Measurements from ENCODE around the gene COL4A6. TPM values are rescaled to one million over a fixed set of nuclear protein-coding genes. Genes with fewer than 3 reads are reported as not detected.
"Not testable (repeated sequence)": the region's sequence is repeated elsewhere in the genome, so short reads cannot be mapped to it uniquely, and the experiment has no call there.

Gene COL4A6
- polyA plus RNA-seq (2013, experiment 1 of 2), result 3.4 TPM
- 3.0 TPM for polyA plus RNA-seq (2013, experiment 2 of 2)

GRCh38 chrX:108438110-108438623, at the start of gene COL4A6:
TSS of gene COL4A6 (minus strand) at chrX:108438422. CDS start at chrX:108438196, 226 bp downstream.
- H3K4me3 ChIP-seq (ENCODE audit: low read length), result peak within 1 kb of the TSS; percentile 78
- peak within 1 kb of the TSS; percentile 78 for H3K9ac ChIP-seq (ENCODE audit: low read length)
- H4K8ac ChIP-seq (ENCODE audit: low read depth, low read length), result no peak within 1 kb of the TSS
- H4K5ac ChIP-seq (ENCODE audit: low read length), result no peak within 1 kb of the TSS
- H2AK5ac ChIP-seq (ENCODE audit: low read length), result no peak within 1 kb of the TSS
- no peak within 1 kb of the TSS for H3K23ac ChIP-seq (ENCODE audit: low read length)
- DNase-seq, result peak; percentile 77
- no peak within 1 kb of the TSS for H2BK120ac ChIP-seq (ENCODE audit: low read depth, low read length)
- peaks cover 7% of the 10 kb centered on the region for H3K79me2 ChIP-seq (ENCODE audit: control insufficient read depth, insufficient read depth, low read length)
- no peaks in the 10 kb centered on the region for H3K79me1 ChIP-seq (ENCODE audit: low read length)
- H3K56ac ChIP-seq (ENCODE audit: low read length), result peak within 1 kb of the TSS; percentile 83
- H3K4me1 ChIP-seq (ENCODE audit: control insufficient read depth, low read depth, low read length), result no peaks in the 10 kb centered on the region
- peak within 1 kb of the TSS; percentile 32 for H3K18ac ChIP-seq (ENCODE audit: low read length)
- H3K4ac ChIP-seq (ENCODE audit: low read depth, low read length), result peak within 1 kb of the TSS; percentile 45
- no peak within 1 kb of the TSS for H3K27ac ChIP-seq (ENCODE audit: low read depth, low read length)
- no peaks in the 10 kb centered on the region for H3K27me3 ChIP-seq (ENCODE audit: insufficient read depth, low read length, poor library complexity)
- H3K36me3 ChIP-seq (ENCODE audit: control insufficient read depth, insufficient read depth, low read length), result no peaks in the 10 kb centered on the region
- no CpG with 5 or more reads among the region's 16 CpGs for WGBS (ENCODE audit: extremely low coverage, insufficient coverage, low lambda C conversion rate)
- no peak within 1 kb of the TSS for H2BK5ac ChIP-seq (ENCODE audit: low read length)
- H3K4me2 ChIP-seq (ENCODE audit: low read length), result peak within 1 kb of the TSS; percentile 61
- no peak within 1 kb of the TSS for H2BK15ac ChIP-seq (replicated peaks; ENCODE audit: low read depth)

DNA sequence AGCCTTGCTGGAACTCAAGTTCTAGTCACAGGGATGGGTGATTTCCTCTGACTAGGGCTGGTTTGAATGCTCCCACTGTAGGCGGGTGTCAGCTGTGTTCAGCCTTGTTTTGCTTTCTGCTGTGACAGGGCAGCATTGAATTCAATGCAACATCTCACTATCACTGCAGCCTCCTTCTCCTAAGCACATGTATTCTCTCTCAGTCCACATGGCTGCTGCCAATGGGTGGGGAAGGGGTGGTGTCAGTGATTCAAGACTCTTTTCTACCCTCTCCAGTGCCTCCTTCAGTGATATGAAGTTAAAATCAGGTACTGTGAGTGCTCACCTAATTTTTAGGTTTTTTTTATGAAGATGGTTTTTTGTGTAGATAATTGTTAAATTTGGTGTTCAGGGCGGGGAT, 47.7 kb upstream of the COL4A6 start:
- no peaks in the 10 kb centered on the region for H3K36me3 ChIP-seq (ENCODE audit: control insufficient read depth, insufficient read depth, low read length)
- no peak overlapping the region for H4K8ac ChIP-seq (ENCODE audit: low read depth, low read length)
- H3K4ac ChIP-seq (ENCODE audit: low read depth, low read length), result no peak overlapping the region
- H3K79me2 ChIP-seq (ENCODE audit: control insufficient read depth, insufficient read depth, low read length), result no peaks in the 10 kb centered on the region
- H3K27me3 ChIP-seq (ENCODE audit: insufficient read depth, low read length, poor library complexity), result no peaks in the 10 kb centered on the region
- H3K18ac ChIP-seq (ENCODE audit: low read length), result no peak overlapping the region
- no peak overlapping the region for H2BK15ac ChIP-seq (replicated peaks; ENCODE audit: low read depth)
- no peak overlapping the region for H2BK5ac ChIP-seq (ENCODE audit: low read length)
- no peak overlapping the region for H2BK120ac ChIP-seq (ENCODE audit: low read depth, low read length)
- H3K27ac ChIP-seq (ENCODE audit: low read depth, low read length), result no peak overlapping the region
- no peaks in the 10 kb centered on the region for H3K79me1 ChIP-seq (ENCODE audit: low read length)
- H3K4me3 ChIP-seq (ENCODE audit: low read length), result no peak overlapping the region
- no peak overlapping the region for H3K56ac ChIP-seq (ENCODE audit: low read length)
- no peak overlapping the region for H3K9ac ChIP-seq (ENCODE audit: low read length)
- H3K4me2 ChIP-seq (ENCODE audit: low read length), result no peak overlapping the region
- WGBS (ENCODE audit: extremely low coverage, insufficient coverage, low lambda C conversion rate), result no CpG with 5 or more reads among the region's 2 CpGs
- H2AK5ac ChIP-seq (ENCODE audit: low read length), result no peak overlapping the region
- no peak overlapping the region for H3K23ac ChIP-seq (ENCODE audit: low read length)
- no peak overlapping the region for H4K5ac ChIP-seq (ENCODE audit: low read length)
- no peaks in the 10 kb centered on the region for H3K4me1 ChIP-seq (ENCODE audit: control insufficient read depth, low read depth, low read length)
- no peak for DNase-seq

DNA sequence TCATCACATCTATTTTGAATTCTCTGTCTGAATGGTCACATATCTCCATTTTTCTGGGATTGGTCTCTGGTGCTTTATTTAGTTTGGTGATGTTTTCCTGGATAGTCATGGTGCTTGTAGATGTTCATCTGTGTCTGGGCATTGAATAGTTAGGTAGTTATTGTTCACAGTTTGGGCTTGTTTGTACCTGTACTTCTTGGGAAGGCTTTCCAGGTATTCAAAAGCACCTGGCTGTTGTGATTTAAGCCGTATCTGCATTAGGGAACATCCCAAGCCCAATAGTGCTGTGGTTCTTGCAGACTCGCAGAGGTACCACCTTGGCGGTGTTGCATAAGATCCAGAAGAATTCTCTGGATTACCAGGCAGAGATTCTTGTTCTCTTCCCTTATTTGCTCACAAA, 46.0 kb upstream of the COL4A6 start:
- H3K23ac ChIP-seq (ENCODE audit: low read length), result no peak overlapping the region
- H2BK15ac ChIP-seq (replicated peaks; ENCODE audit: low read depth), result no peak overlapping the region
- no peak overlapping the region for H4K5ac ChIP-seq (ENCODE audit: low read length)
- H3K18ac ChIP-seq (ENCODE audit: low read length), result no peak overlapping the region
- no peak overlapping the region for H2BK5ac ChIP-seq (ENCODE audit: low read length)
- no peak for DNase-seq
- no peak overlapping the region for H3K4me3 ChIP-seq (ENCODE audit: low read length)
- no CpG with 5 or more reads among the region's 3 CpGs for WGBS (ENCODE audit: extremely low coverage, insufficient coverage, low lambda C conversion rate)
- no peak overlapping the region for H3K27ac ChIP-seq (ENCODE audit: low read depth, low read length)
- no peaks in the 10 kb centered on the region for H3K79me1 ChIP-seq (ENCODE audit: low read length)
- no peak overlapping the region for H3K4me2 ChIP-seq (ENCODE audit: low read length)
- H3K9ac ChIP-seq (ENCODE audit: low read length), result no peak overlapping the region
- no peak overlapping the region for H3K4ac ChIP-seq (ENCODE audit: low read depth, low read length)
- no peak overlapping the region for H4K8ac ChIP-seq (ENCODE audit: low read depth, low read length)
- no peak overlapping the region for H3K56ac ChIP-seq (ENCODE audit: low read length)
- no peak overlapping the region for H2BK120ac ChIP-seq (ENCODE audit: low read depth, low read length)
- H3K4me1 ChIP-seq (ENCODE audit: control insufficient read depth, low read depth, low read length), result no peaks in the 10 kb centered on the region
- H3K36me3 ChIP-seq (ENCODE audit: control insufficient read depth, insufficient read depth, low read length), result no peaks in the 10 kb centered on the region
- no peak overlapping the region for H2AK5ac ChIP-seq (ENCODE audit: low read length)
- H3K27me3 ChIP-seq (ENCODE audit: insufficient read depth, low read length, poor library complexity), result no peaks in the 10 kb centered on the region
- H3K79me2 ChIP-seq (ENCODE audit: control insufficient read depth, insufficient read depth, low read length), result no peaks in the 10 kb centered on the region

DNA sequence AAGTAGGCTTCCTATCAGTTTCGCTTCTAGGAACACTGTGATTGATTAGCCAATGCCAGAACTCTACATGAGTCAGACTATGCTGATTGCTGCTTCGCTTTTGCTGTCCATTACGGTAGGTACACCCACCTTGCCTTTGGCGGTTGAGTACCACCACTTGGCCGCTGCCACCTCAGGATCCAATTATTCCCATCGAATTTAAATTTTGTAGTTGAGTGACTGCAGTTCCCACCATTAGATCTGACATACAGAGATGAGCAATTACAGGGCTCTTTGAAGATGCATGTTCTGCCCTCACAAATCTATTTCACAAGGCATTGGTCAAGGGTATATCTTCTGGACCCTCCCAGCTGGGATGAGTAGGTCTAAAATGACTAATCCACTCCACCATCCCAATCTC, 43.3 kb upstream of the COL4A6 start:
- no CpG with 5 or more reads among the region's 6 CpGs for WGBS (ENCODE audit: extremely low coverage, insufficient coverage, low lambda C conversion rate)
- H3K79me1 ChIP-seq (ENCODE audit: low read length); DNase-seq; H3K36me3 ChIP-seq (ENCODE audit: control insufficient read depth, insufficient read depth, low read length); H3K56ac ChIP-seq (ENCODE audit: low read length); H2BK5ac ChIP-seq (ENCODE audit: low read length); H2AK5ac ChIP-seq (ENCODE audit: low read length); H2BK120ac ChIP-seq (ENCODE audit: low read depth, low read length); H3K79me2 ChIP-seq (ENCODE audit: control insufficient read depth, insufficient read depth, low read length); H3K4me1 ChIP-seq (ENCODE audit: control insufficient read depth, low read depth, low read length); H3K4me2 ChIP-seq (ENCODE audit: low read length); H3K9ac ChIP-seq (ENCODE audit: low read length); H4K5ac ChIP-seq (ENCODE audit: low read length); H3K4ac ChIP-seq (ENCODE audit: low read depth, low read length); H3K27me3 ChIP-seq (ENCODE audit: insufficient read depth, low read length, poor library complexity); H3K27ac ChIP-seq (ENCODE audit: low read depth, low read length); H3K23ac ChIP-seq (ENCODE audit: low read length); H3K18ac ChIP-seq (ENCODE audit: low read length); H2BK15ac ChIP-seq (replicated peaks; ENCODE audit: low read depth); H4K8ac ChIP-seq (ENCODE audit: low read depth, low read length); H3K4me3 ChIP-seq (ENCODE audit: low read length): not testable (repeated sequence)

DNA sequence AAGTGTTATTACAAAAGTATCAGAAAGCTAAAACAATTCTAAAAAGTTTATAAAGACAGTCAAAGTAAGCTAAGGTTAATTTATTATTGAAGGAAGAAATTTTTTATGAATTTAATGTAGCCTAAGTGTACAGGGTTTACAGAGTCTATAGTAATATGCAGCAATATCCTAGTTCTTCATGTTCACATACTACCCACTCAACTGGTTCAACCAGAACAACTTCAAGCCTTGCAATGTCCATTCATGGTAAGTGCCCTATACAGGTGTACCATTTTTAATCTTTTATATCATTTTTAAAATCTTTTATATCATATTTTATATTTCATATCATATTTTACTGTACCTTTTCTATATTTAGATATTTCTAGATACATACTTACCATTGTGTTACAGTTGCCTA, 35.8 kb upstream of the COL4A6 start:
- no peak overlapping the region for H2BK5ac ChIP-seq (ENCODE audit: low read length)
- no peak overlapping the region for H2BK120ac ChIP-seq (ENCODE audit: low read depth, low read length)
- H3K4me1 ChIP-seq (ENCODE audit: control insufficient read depth, low read depth, low read length), result no peaks in the 10 kb centered on the region
- no peak overlapping the region for H3K27ac ChIP-seq (ENCODE audit: low read depth, low read length)
- H3K36me3 ChIP-seq (ENCODE audit: control insufficient read depth, insufficient read depth, low read length), result no peaks in the 10 kb centered on the region
- no peak overlapping the region for H3K9ac ChIP-seq (ENCODE audit: low read length)
- H3K4ac ChIP-seq (ENCODE audit: low read depth, low read length), result no peak overlapping the region
- no peak overlapping the region for H3K4me3 ChIP-seq (ENCODE audit: low read length)
- no peak overlapping the region for H2BK15ac ChIP-seq (replicated peaks; ENCODE audit: low read depth)
- no peak overlapping the region for H2AK5ac ChIP-seq (ENCODE audit: low read length)
- no peak overlapping the region for H4K5ac ChIP-seq (ENCODE audit: low read length)
- no peak for DNase-seq
- H3K56ac ChIP-seq (ENCODE audit: low read length), result no peak overlapping the region
- no peak overlapping the region for H3K23ac ChIP-seq (ENCODE audit: low read length)
- H3K4me2 ChIP-seq (ENCODE audit: low read length), result no peak overlapping the region
- no peaks in the 10 kb centered on the region for H3K27me3 ChIP-seq (ENCODE audit: insufficient read depth, low read length, poor library complexity)
- no peaks in the 10 kb centered on the region for H3K79me1 ChIP-seq (ENCODE audit: low read length)
- H3K18ac ChIP-seq (ENCODE audit: low read length), result no peak overlapping the region
- H4K8ac ChIP-seq (ENCODE audit: low read depth, low read length), result no peak overlapping the region
- peaks cover 2% of the 10 kb centered on the region for H3K79me2 ChIP-seq (ENCODE audit: control insufficient read depth, insufficient read depth, low read length)

- no peak overlapping the region for H4K5ac ChIP-seq (ENCODE audit: low read length)
- no peak overlapping the region for H2BK15ac ChIP-seq (replicated peaks; ENCODE audit: low read depth)
- no peaks in the 10 kb centered on the region for H3K79me1 ChIP-seq (ENCODE audit: low read length)
- H3K27me3 ChIP-seq (ENCODE audit: insufficient read depth, low read length, poor library complexity), result no peaks in the 10 kb centered on the region
- no peak overlapping the region for H2BK5ac ChIP-seq (ENCODE audit: low read length)
- H3K36me3 ChIP-seq (ENCODE audit: control insufficient read depth, insufficient read depth, low read length), result no peaks in the 10 kb centered on the region
- H3K79me2 ChIP-seq (ENCODE audit: control insufficient read depth, insufficient read depth, low read length), result peaks cover 4% of the 10 kb centered on the region
- no peak overlapping the region for H3K27ac ChIP-seq (ENCODE audit: low read depth, low read length)
- no peak overlapping the region for H3K18ac ChIP-seq (ENCODE audit: low read length)
- no peak overlapping the region for H3K9ac ChIP-seq (ENCODE audit: low read length)
- H3K4me2 ChIP-seq (ENCODE audit: low read length), result no peak overlapping the region
- no peak overlapping the region for H2AK5ac ChIP-seq (ENCODE audit: low read length)
- no CpG with 5 or more reads among the region's 1 CpG for WGBS (ENCODE audit: extremely low coverage, insufficient coverage, low lambda C conversion rate)
- no peak overlapping the region for H3K56ac ChIP-seq (ENCODE audit: low read length)
- H3K4me3 ChIP-seq (ENCODE audit: low read length), result no peak overlapping the region
- H3K4ac ChIP-seq (ENCODE audit: low read depth, low read length), result no peak overlapping the region
- no peak overlapping the region for H3K23ac ChIP-seq (ENCODE audit: low read length)
- no peak for DNase-seq
- H3K4me1 ChIP-seq (ENCODE audit: control insufficient read depth, low read depth, low read length), result no peaks in the 10 kb centered on the region
- H4K8ac ChIP-seq (ENCODE audit: low read depth, low read length), result no peak overlapping the region
- no peak overlapping the region for H2BK120ac ChIP-seq (ENCODE audit: low read depth, low read length)
These were observed 30.3 kb upstream of the COL4A6 start for GRCh38 chrX:108468486-108468885.

Data from mesendoderm (in vitro differentiated cells).